ENCODE measurements around the gene MYOZ3.

DNA sequence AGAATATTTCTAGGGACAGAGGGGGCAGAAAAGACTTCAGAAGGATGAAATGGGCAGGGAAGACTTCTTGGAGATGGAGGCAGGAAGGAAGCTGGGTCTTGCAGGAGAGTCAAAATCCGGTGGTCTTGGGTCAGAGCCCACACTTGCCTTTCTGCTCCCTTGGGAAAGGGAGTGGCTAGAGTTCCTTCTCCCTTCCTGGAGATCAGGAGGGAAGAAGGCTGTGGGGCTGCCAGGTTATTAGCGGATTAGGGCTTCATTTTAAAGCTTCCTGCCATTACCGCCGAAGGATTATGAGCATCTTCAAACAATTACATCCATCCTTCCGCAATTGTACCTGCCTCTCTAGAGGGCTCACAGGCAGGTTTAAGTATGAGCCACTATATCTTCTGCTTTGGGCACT, 39.8 kb upstream of the MYOZ3 start:
- TF ChIP-seq, protein P1, sequence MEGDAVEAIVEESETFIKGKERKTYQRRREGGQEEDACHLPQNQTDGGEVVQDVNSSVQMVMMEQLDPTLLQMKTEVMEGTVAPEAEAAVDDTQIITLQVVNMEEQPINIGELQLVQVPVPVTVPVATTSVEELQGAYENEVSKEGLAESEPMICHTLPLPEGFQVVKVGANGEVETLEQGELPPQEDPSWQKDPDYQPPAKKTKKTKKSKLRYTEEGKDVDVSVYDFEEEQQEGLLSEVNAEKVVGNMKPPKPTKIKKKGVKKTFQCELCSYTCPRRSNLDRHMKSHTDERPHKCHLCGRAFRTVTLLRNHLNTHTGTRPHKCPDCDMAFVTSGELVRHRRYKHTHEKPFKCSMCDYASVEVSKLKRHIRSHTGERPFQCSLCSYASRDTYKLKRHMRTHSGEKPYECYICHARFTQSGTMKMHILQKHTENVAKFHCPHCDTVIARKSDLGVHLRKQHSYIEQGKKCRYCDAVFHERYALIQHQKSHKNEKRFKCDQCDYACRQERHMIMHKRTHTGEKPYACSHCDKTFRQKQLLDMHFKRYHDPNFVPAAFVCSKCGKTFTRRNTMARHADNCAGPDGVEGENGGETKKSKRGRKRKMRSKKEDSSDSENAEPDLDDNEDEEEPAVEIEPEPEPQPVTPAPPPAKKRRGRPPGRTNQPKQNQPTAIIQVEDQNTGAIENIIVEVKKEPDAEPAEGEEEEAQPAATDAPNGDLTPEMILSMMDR (IDR thresholded peaks at IDR 0.05; ENCODE audit: control extremely low read depth in 1 of 3, insufficient read depth in 1 of 3, low read depth in 1 of 3, low read length in 3 of 3): no peak
- TF ChIP-seq, protein P2, sequence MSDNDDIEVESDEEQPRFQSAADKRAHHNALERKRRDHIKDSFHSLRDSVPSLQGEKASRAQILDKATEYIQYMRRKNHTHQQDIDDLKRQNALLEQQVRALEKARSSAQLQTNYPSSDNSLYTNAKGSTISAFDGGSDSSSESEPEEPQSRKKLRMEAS (IDR thresholded peaks at IDR 0.05): no peak
